Chondrocyte (in vitro differentiated cells): ENCODE data around the gene AP5B1. TPM values are rescaled to one million over a fixed set of nuclear protein-coding genes. Genes with fewer than 3 reads are reported as not detected.

Source experiments
- DNase-seq: peaks from one replicate; pipeline ENCODE4 v3.0.0; 2021; ENCODE audit warnings: mixed read lengths, low spot score
- H3K27ac Mint-ChIP-seq: one replicate; pipeline ENCODE4 v1.8.0; 2021; ENCODE audit warnings: mild to moderate bottlenecking, moderate library complexity, mixed read lengths; ENCODE audit not compliant: unreplicated experiment
- H3K27me3 Mint-ChIP-seq: 2 replicates; pipeline ENCODE4 v1.8.0; 2021; ENCODE audit warnings: low read depth, mixed read lengths
- H3K36me3 Mint-ChIP-seq: 2 replicates; pipeline ENCODE4 v1.8.0; 2021; ENCODE audit warnings: low read depth, mixed read lengths
- H3K4me1 Mint-ChIP-seq: 2 replicates; pipeline ENCODE4 v1.8.0; 2021; ENCODE audit warnings: low read depth, mild to moderate bottlenecking, mixed read lengths
- H3K4me3 Mint-ChIP-seq: one replicate; pipeline ENCODE4 v1.8.0; 2021; ENCODE audit warnings: mild to moderate bottlenecking, moderate library complexity, mixed read lengths; ENCODE audit not compliant: unreplicated experiment
- H3K9me3 Mint-ChIP-seq: 2 replicates; pipeline ENCODE4 v1.8.0; 2021; ENCODE audit warnings: low read depth, mixed read lengths
- total RNA-seq: library from RNA; stranded (reverse); gene quantifications from 3 replicates; pipeline ENCODE4 v1.2.1, GENCODE V29; 2021
- TF ChIP-seq, protein P1 (sequence below): fragments of 200-600 bp; sonication (generic); IDR thresholded peaks from 2 replicates; pipeline ENCODE4 v1.5.0; 2021; ENCODE audit warnings: antibody characterized with exemption, mild to moderate bottlenecking, moderate library complexity

AP5B1 gene
- total RNA-seq, 1 donor from 2014 or later: 14.1 TPM

GRCh38 chr11:65808744-65809341, 28.1 kb upstream of the AP5B1 start:
- peaks cover 2% of the 10 kb centered on the region for H3K36me3 Mint-ChIP-seq
- peaks cover 12% of the 10 kb centered on the region for H3K27me3 Mint-ChIP-seq
- no peak overlapping the region for H3K27ac Mint-ChIP-seq
- DNase-seq: no peak
- no peak overlapping the region for H3K4me3 Mint-ChIP-seq
- TF ChIP-seq, protein P1, sequence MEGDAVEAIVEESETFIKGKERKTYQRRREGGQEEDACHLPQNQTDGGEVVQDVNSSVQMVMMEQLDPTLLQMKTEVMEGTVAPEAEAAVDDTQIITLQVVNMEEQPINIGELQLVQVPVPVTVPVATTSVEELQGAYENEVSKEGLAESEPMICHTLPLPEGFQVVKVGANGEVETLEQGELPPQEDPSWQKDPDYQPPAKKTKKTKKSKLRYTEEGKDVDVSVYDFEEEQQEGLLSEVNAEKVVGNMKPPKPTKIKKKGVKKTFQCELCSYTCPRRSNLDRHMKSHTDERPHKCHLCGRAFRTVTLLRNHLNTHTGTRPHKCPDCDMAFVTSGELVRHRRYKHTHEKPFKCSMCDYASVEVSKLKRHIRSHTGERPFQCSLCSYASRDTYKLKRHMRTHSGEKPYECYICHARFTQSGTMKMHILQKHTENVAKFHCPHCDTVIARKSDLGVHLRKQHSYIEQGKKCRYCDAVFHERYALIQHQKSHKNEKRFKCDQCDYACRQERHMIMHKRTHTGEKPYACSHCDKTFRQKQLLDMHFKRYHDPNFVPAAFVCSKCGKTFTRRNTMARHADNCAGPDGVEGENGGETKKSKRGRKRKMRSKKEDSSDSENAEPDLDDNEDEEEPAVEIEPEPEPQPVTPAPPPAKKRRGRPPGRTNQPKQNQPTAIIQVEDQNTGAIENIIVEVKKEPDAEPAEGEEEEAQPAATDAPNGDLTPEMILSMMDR: no peak
- no peaks in the 10 kb centered on the region for H3K4me1 Mint-ChIP-seq
- H3K9me3 Mint-ChIP-seq: no peaks in the 10 kb centered on the region

DNA sequence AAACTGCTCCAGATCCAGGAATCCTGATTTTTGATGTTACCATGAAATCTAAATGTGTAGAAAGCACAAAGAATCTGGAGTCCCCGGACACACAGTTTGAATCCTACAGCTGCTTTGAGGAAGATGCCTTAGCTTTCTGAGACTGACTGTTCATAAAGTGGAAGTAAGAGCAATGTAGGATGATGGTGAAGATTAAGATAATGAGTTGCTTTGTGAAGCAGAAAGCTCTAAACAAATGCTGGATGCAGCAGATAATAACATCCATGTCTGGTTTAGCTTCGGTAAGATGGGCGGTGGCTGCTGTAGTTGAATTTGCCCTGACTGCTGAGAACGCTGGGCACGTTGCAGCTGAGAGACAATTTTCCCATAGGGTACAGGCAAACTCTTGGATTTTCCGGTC, 26.2 kb upstream of the AP5B1 start:
- TF ChIP-seq, protein P1: no peak
- Mint-ChIP-seq H3K27me3 (peaks cover 22% of the 10 kb centered on the region), H3K4me3 (no peak overlapping the region)

DNA sequence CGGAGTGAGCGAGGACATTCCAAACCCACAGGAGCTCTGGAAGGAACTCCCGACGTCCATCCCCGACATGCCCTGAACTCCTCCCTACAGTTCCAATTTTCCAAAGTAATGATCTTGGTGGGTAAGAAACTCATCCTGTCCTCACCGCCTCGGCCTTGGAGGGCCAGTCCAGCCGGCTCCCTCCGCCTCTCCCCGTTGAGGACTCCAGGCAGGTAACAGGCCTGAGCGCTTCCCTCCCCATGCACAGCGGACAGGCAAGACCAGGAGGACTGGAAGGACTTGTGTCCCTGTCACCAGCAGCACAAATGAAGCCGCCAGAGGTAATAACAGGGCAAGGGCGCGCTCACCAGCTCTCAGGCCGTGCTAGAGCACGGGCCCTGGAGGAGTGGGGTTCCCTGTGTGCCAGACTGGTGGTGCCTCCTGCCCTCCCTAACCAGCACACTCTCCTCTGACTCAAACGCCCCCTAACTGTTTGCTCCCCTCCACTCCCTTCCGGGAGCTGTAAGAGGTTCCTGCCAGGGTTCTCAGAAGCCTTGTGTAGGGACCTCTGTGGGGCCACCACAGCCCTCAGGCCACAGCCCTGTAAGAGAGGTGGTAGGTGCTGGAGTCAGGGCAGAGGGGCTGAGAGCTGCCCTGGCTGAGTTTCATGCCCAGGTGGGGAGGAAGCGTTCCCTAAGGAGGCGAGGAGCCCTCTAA, 23.2 kb upstream of the AP5B1 start:
- H3K4me1 Mint-ChIP-seq: no peaks in the 10 kb centered on the region
- no peaks in the 10 kb centered on the region for H3K36me3 Mint-ChIP-seq
- H3K4me3 Mint-ChIP-seq: no peak overlapping the region
- H3K9me3 Mint-ChIP-seq: no peaks in the 10 kb centered on the region
- H3K27me3 Mint-ChIP-seq: peaks cover 24% of the 10 kb centered on the region
- DNase-seq: no peak
- TF ChIP-seq, protein P1: no peak
- H3K27ac Mint-ChIP-seq: no peak overlapping the region

More for the DNA sequence above, 26.2 kb upstream of the AP5B1 start:
- Mint-ChIP-seq H3K36me3 (peaks cover 2% of the 10 kb centered on the region), H3K9me3 (no peaks in the 10 kb centered on the region), H3K4me1 (no peaks in the 10 kb centered on the region), H3K27ac (no peak overlapping the region)
- DNase-seq: no peak

GRCh38 chr11:65802841-65803240, 22.1 kb upstream of the AP5B1 start:
- no peak overlapping the region for H3K4me3 Mint-ChIP-seq
- no peak for DNase-seq
- H3K4me1 Mint-ChIP-seq: no peaks in the 10 kb centered on the region
- peaks cover 27% of the 10 kb centered on the region for H3K27me3 Mint-ChIP-seq
- TF ChIP-seq, protein P1: no peak
- H3K27ac Mint-ChIP-seq: no peak overlapping the region
- H3K36me3 Mint-ChIP-seq: no peaks in the 10 kb centered on the region
- H3K9me3 Mint-ChIP-seq: no peaks in the 10 kb centered on the region

DNA sequence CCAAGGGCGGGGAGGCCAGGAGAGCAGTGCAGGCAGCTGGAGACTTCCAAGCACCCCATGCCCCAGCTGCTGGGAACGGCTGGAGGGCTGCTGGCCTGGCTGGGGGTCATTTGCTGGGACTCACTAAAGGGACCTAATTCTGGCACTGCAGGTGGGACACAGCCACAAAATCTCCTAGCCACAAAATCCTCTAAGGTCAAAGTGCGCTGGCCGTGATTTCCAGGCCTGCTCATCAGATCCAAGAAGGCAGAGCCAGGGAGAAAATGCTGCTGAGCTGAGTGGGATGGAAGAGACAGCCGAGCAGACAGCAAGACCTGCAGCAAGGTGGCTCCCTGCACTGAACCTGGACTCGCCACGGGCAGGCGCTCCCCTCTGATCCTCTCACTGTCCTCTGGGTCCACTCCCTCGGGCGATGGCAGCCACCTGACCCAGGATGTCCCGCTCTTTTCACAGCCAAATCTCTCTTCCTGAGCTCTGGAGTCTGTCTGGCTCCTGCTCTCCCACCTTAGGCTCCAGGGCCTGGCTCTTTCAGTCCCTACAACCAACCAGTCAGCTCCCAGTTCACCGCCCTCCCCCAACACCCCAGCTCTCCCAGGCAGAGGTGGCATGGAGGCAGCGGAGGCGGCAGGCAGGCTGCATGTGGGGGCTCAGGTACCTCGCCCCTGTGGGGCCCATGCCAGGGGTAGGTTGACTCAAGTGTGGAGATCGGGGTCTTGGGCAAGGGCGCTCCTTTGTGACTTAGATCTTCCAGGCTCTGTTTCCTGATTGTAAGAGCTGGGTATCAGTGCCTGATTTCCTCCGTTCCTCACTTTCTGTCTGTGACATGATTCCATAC, 20.6 kb upstream of the AP5B1 start:
- H3K4me1 Mint-ChIP-seq: no peaks in the 10 kb centered on the region
- no peak overlapping the region for H3K27ac Mint-ChIP-seq
- no peak overlapping the region for H3K4me3 Mint-ChIP-seq
- H3K9me3 Mint-ChIP-seq: no peaks in the 10 kb centered on the region
- TF ChIP-seq, protein P1: no peak
- peaks cover 33% of the 10 kb centered on the region for H3K27me3 Mint-ChIP-seq
- no peak for DNase-seq
- H3K36me3 Mint-ChIP-seq: no peaks in the 10 kb centered on the region
